ENCODE results near the gene SAPCD2.
A peak's percentile ranks its signal among the peaks of the same experiment; 100 is the strongest.

Gene SAPCD2

GRCh38 chr9:137083394-137084004 is 13.1 kb upstream of the SAPCD2 start:
- no peak overlapping the region for H3K27ac ChIP-seq

GRCh38 chr9:137082925-137083290 is 12.6 kb upstream of the SAPCD2 start:
- no peak for TF ChIP-seq CTCF (conservative IDR thresholded peaks at IDR 0.05)
- no peak overlapping the region for H3K27ac ChIP-seq

More at GRCh38 chr9:137083394-137084004, 13.1 kb upstream of the SAPCD2 start:
- TF ChIP-seq ZFX (IDR thresholded peaks at IDR 0.05) (no peak), CTCF (conservative IDR thresholded peaks at IDR 0.05) (no peak)

GRCh38 chr9:137082222-137082924 is 12.0 kb upstream of the SAPCD2 start:
- TF ChIP-seq ZFX (IDR thresholded peaks at IDR 0.05): no peak
- no peak for TF ChIP-seq CTCF (conservative IDR thresholded peaks at IDR 0.05)
- no peak overlapping the region for H3K27ac ChIP-seq

- TF ChIP-seq CTCF (conservative IDR thresholded peaks at IDR 0.05) (no peak), ZFX (IDR thresholded peaks at IDR 0.05) (no peak)
- no peak overlapping the region for H3K27ac ChIP-seq
These were observed 10.1 kb upstream of the SAPCD2 start for GRCh38 chr9:137080260-137081122.

GRCh38 chr9:137079401-137079787 is 9.0 kb upstream of the SAPCD2 start:
- no peak for TF ChIP-seq ZFX (IDR thresholded peaks at IDR 0.05)
- no peak overlapping the region for H3K27ac ChIP-seq

- H3K27ac ChIP-seq: no peak overlapping the region; the same call in 1 of the 2 replicates
- no peak for TF ChIP-seq CTCF (conservative IDR thresholded peaks at IDR 0.05)
- no peak for TF ChIP-seq ZFX (IDR thresholded peaks at IDR 0.05)
These were observed 8.5 kb upstream of the SAPCD2 start for GRCh38 chr9:137078701-137079400.

- H3K27ac ChIP-seq: peak overlapping the region; percentile 71
- TF ChIP-seq CTCF (conservative IDR thresholded peaks at IDR 0.05): no peak
- 0 out of 2 replicates have a peak, but pooled peaks have one; percentile 49 for TF ChIP-seq ZFX (IDR thresholded peaks at IDR 0.05)
These were observed 7.7 kb upstream of the SAPCD2 start for GRCh38 chr9:137077758-137078693.
